HepG2 (cell line): ENCODE measurements around the gene SBK2. TPM values are rescaled to one million over a fixed set of nuclear protein-coding genes. Genes with fewer than 3 reads are reported as not detected.

Experiments
- AKAP8 ChIP-seq: sonication (generic); formaldehyde crosslinking; IDR thresholded peaks from 2 replicates; pipeline ENCODE4 v1.5.1; 2020; ENCODE audit warnings: mild to moderate bottlenecking, missing genetic modification reagents
- BRCA1 ChIP-seq: sonication (generic); formaldehyde crosslinking; IDR thresholded peaks from 2 replicates; pipeline ENCODE4 v1.4.0; 2020; ENCODE audit warnings: missing genetic modification reagents
- CBX1 ChIP-seq: IDR thresholded peaks from one replicate; pipeline ENCODE4 v1.6.1; 2016; ENCODE audit warnings: antibody characterized with exemption, low read depth
- CHCHD3 ChIP-seq: sonication (generic); formaldehyde crosslinking; IDR thresholded peaks from 2 replicates; pipeline ENCODE4 v1.8.0; 2022; ENCODE audit warnings: mild to moderate bottlenecking, missing genetic modification reagents, moderate library complexity
- DMAP1 ChIP-seq: IDR thresholded peaks from 2 replicates; pipeline ENCODE4 v1.6.1; 2016
- MED13 ChIP-seq: sonication (generic); formaldehyde crosslinking; IDR thresholded peaks from 2 replicates; pipeline ENCODE4 v1.5.0; 2020; ENCODE audit warnings: missing genetic modification reagents
- MIER2 ChIP-seq: IDR thresholded peaks from 2 replicates; pipeline ENCODE4 v1.6.1; 2016; ENCODE audit warnings: missing biosample characterization, missing genetic modification reagents
- PLRG1 ChIP-seq: fragments of 450-650 bp; conservative IDR thresholded peaks from 2 replicates; pipeline ENCODE4 v1.6.1; 2016
- POLR2A ChIP-seq, 2 experiments: IDR thresholded peaks; 2 replicates each; pipeline ENCODE4 v1.6.1; 2011; ENCODE audit warnings: low read depth in 2 of 2, low read length in 2 of 2, mild to moderate bottlenecking in 1 of 2, moderate library complexity in 1 of 2; ENCODE audit not compliant: insufficient read depth in 1 of 2
- TGIF2 ChIP-seq: IDR thresholded peaks from 2 replicates; pipeline ENCODE4 v1.6.1; 2016; ENCODE audit warnings: control low read depth, missing compliant biosample characterization
- ZFP36 ChIP-seq: fragments of 150-350 bp; IDR thresholded peaks from 2 replicates; pipeline ENCODE4 v1.6.1; 2018; ENCODE audit warnings: borderline replicate concordance, low read length, low read depth; ENCODE audit not compliant: partially characterized antibody
- ZNF431 ChIP-seq: sonication (generic); formaldehyde crosslinking; IDR thresholded peaks from 2 replicates; pipeline ENCODE4 v1.9.0; 2022; ENCODE audit warnings: missing genetic modification reagents, low read depth, mild to moderate bottlenecking, borderline replicate concordance
- ZNF780A ChIP-seq: sonication (generic); formaldehyde crosslinking; IDR thresholded peaks from 2 replicates; pipeline ENCODE4 v1.8.0; 2022; ENCODE audit warnings: mild to moderate bottlenecking, missing genetic modification reagents, moderate library complexity
- ZSCAN9 ChIP-seq: IDR thresholded peaks from 2 replicates; pipeline ENCODE4 v1.6.1; 2016; ENCODE audit warnings: borderline replicate concordance
- polyA plus RNA-seq, 8 experiments: library from polyadenylated mRNA; depleted of rRNA in 3 of 8; stranded (reverse) in 7 of 8; unstranded in 1 of 8; fragments of >200 nt; fragmentation: Illumina TruSeq in 4 of 8; extraction: Trizol in 4 of 8; gene quantifications; 2 replicates each; pipeline versions ENCODE4 v1.2.1 to v1.2.3, GENCODE V29; 2011 to 2016; ENCODE audit warnings: low read depth in 4 of 8, missing spikeins in 1 of 8, mixed read lengths in 1 of 8; ENCODE audit not compliant: insufficient read depth in 1 of 8
- total RNA-seq, 5 experiments: library from RNA; depleted of rRNA; stranded (reverse); fragments of >200 nt; fragmentation: Illumina TruSeq; extraction: Trizol; gene quantifications; 2 replicates each; pipeline ENCODE4 v1.2.3, GENCODE V29; 2016; ENCODE audit warnings: low read depth in 1 of 5
- TF ChIP-seq, protein P1 (sequence below): sonication (generic); formaldehyde crosslinking; IDR thresholded peaks from 2 replicates; pipeline ENCODE4 v1.9.0; 2021; ENCODE audit warnings: missing genetic modification reagents, borderline replicate concordance
- TF ChIP-seq, protein P2 (sequence below): sonication (generic); formaldehyde crosslinking; IDR thresholded peaks from 2 replicates; pipeline ENCODE4 v1.4.0; 2020; ENCODE audit warnings: missing genetic modification reagents, mild to moderate bottlenecking, borderline replicate concordance
- TF ChIP-seq, protein P3 (sequence below): sonication (generic); formaldehyde crosslinking; IDR thresholded peaks from 2 replicates; pipeline ENCODE4 v1.5.0; 2020; ENCODE audit warnings: mild to moderate bottlenecking, missing genetic modification reagents
- TF ChIP-seq, protein P4 (sequence below): sonication (generic); formaldehyde crosslinking; conservative IDR thresholded peaks from 2 replicates; pipeline ENCODE4 v1.8.1; 2023; ENCODE audit warnings: missing genetic modification reagents
- TF ChIP-seq, protein P5 (sequence below): sonication (generic); formaldehyde crosslinking; IDR thresholded peaks from 2 replicates; pipeline ENCODE4 v1.4.0; 2020; ENCODE audit warnings: missing genetic modification reagents

SBK2 gene
- total and polyA plus RNA-seq, 2 of the 13 experiments (the other 11 are each of a cell fraction or from before 2014, with no cell fraction given): 0.24 TPM; not detected in 1

DNA sequence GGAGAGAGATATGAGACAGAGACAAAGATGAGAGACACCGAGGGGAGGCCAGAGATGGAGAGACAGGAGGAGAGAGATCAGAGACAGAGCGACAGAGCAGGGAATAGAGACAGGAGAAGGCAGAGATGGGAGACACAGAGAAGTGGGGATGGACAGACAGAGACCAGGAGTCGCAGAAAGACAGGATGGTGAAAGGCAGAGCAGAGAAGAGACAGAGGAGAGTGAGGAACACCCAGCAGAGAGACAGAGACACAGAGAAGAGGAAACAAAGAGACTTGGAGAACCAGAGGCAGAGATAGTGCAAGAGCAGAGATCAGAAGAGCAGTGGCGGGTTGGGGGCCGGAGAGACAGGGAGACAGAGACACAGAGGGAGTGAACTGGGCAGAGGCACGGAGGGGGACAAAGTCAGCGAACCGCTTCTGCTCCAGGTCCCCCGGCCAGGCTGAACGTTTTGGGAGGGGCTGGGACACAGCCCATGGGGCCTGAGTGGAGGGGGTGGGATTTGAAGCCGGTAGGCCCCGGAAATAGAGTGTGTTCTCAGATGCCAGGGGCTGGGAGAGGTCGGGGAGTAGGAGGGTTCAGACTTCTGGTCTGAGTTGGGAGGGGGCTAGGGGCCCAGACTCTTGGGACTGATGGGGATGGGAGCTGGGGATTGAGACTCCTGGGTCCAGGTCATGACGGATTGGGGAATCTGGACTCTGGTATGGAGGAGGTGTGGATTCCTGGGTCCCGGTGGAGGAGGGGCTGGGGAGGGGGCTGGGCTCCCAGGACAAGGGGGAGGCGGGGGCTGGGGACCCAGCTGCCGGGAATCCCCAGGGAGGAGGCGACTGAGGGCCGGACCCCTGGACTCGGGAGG is 43.1 kb upstream of the SBK2 start (continued):
- TF ChIP-seq, protein P1, sequence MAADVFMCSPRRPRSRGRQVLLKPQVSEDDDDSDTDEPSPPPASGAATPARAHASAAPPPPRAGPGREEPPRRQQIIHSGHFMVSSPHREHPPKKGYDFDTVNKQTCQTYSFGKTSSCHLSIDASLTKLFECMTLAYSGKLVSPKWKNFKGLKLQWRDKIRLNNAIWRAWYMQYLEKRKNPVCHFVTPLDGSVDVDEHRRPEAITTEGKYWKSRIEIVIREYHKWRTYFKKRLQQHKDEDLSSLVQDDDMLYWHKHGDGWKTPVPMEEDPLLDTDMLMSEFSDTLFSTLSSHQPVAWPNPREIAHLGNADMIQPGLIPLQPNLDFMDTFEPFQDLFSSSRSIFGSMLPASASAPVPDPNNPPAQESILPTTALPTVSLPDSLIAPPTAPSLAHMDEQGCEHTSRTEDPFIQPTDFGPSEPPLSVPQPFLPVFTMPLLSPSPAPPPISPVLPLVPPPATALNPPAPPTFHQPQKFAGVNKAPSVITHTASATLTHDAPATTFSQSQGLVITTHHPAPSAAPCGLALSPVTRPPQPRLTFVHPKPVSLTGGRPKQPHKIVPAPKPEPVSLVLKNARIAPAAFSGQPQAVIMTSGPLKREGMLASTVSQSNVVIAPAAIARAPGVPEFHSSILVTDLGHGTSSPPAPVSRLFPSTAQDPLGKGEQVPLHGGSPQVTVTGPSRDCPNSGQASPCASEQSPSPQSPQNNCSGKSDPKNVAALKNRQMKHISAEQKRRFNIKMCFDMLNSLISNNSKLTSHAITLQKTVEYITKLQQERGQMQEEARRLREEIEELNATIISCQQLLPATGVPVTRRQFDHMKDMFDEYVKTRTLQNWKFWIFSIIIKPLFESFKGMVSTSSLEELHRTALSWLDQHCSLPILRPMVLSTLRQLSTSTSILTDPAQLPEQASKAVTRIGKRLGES: no peak
- TF ChIP-seq BRCA1 (CRISPR knock-in tag) (no peak), ZNF780A (CRISPR knock-in tag) (no peak), AKAP8 (CRISPR knock-in tag) (no peak), CBX1 (no peak), CHCHD3 (CRISPR knock-in tag) (no peak), PLRG1 (no peak), TGIF2 (CRISPR knock-in tag) (peak; percentile 18; the same call in 1 of the 2 replicates), MIER2 (CRISPR knock-in tag) (no peak), MED13 (CRISPR knock-in tag) (no peak), DMAP1 (CRISPR knock-in tag) (0 out of 2 replicates have a peak, but pooled peaks have one; percentile 2), ZSCAN9 (no peak), ZNF431 (CRISPR knock-in tag) (no peak), POLR2A (IDR thresholded peaks at IDR 0.05; ENCODE audit: insufficient read depth in 1 of 2, low read depth in 2 of 2, low read length in 2 of 2) (peak in 1 of 2 experiments; percentile 28; a peak in 2 of 4 replicates), ZFP36 (no peak)
- TF ChIP-seq, protein P2, sequence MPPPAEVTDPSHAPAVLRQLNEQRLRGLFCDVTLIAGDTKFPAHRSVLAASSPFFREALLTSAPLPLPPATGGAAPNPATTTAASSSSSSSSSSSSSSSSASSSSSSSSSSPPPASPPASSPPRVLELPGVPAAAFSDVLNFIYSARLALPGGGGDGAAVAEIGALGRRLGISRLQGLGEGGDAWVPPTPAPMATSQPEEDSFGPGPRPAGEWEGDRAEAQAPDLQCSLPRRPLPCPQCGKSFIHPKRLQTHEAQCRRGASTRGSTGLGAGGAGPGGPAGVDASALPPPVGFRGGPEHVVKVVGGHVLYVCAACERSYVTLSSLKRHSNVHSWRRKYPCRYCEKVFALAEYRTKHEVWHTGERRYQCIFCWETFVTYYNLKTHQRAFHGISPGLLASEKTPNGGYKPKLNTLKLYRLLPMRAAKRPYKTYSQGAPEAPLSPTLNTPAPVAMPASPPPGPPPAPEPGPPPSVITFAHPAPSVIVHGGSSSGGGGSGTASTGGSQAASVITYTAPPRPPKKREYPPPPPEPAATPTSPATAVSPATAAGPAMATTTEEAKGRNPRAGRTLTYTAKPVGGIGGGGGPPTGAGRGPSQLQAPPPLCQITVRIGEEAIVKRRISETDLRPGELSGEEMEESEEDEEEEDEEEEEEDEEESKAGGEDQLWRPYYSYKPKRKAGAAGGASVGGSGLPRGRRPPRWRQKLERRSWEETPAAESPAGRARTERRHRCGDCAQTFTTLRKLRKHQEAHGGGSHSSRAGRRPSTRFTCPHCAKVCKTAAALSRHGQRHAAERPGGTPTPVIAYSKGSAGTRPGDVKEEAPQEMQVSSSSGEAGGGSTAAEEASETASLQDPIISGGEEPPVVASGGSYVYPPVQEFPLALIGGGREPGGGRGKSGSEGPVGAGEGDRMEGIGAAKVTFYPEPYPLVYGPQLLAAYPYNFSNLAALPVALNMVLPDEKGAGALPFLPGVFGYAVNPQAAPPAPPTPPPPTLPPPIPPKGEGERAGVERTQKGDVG (CRISPR knock-in tag): no peak
- TF ChIP-seq, protein P3, sequence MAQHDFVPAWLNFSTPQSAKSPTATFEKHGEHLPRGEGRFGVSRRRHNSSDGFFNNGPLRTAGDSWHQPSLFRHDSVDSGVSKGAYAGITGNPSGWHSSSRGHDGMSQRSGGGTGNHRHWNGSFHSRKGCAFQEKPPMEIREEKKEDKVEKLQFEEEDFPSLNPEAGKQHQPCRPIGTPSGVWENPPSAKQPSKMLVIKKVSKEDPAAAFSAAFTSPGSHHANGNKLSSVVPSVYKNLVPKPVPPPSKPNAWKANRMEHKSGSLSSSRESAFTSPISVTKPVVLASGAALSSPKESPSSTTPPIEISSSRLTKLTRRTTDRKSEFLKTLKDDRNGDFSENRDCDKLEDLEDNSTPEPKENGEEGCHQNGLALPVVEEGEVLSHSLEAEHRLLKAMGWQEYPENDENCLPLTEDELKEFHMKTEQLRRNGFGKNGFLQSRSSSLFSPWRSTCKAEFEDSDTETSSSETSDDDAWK (CRISPR knock-in tag): no peak
- TF ChIP-seq, protein P4, sequence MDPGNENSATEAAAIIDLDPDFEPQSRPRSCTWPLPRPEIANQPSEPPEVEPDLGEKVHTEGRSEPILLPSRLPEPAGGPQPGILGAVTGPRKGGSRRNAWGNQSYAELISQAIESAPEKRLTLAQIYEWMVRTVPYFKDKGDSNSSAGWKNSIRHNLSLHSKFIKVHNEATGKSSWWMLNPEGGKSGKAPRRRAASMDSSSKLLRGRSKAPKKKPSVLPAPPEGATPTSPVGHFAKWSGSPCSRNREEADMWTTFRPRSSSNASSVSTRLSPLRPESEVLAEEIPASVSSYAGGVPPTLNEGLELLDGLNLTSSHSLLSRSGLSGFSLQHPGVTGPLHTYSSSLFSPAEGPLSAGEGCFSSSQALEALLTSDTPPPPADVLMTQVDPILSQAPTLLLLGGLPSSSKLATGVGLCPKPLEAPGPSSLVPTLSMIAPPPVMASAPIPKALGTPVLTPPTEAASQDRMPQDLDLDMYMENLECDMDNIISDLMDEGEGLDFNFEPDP (CRISPR knock-in tag): no peak
- TF ChIP-seq, protein P5, sequence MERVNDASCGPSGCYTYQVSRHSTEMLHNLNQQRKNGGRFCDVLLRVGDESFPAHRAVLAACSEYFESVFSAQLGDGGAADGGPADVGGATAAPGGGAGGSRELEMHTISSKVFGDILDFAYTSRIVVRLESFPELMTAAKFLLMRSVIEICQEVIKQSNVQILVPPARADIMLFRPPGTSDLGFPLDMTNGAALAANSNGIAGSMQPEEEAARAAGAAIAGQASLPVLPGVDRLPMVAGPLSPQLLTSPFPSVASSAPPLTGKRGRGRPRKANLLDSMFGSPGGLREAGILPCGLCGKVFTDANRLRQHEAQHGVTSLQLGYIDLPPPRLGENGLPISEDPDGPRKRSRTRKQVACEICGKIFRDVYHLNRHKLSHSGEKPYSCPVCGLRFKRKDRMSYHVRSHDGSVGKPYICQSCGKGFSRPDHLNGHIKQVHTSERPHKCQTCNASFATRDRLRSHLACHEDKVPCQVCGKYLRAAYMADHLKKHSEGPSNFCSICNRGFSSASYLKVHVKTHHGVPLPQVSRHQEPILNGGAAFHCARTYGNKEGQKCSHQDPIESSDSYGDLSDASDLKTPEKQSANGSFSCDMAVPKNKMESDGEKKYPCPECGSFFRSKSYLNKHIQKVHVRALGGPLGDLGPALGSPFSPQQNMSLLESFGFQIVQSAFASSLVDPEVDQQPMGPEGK (CRISPR knock-in tag): peak; percentile 46; the same call in 1 of the 2 replicates
